HepG2 (cell line): ENCODE measurements around the gene HORMAD2. TPM values are rescaled to one million over a fixed set of nuclear protein-coding genes. Genes with fewer than 3 reads are reported as not detected.

Source experiments
- EHMT2 ChIP-seq: fragments of 200-600 bp; sonication (generic); IDR thresholded peaks from 2 replicates; pipeline ENCODE4 v1.7.0; 2017; ENCODE audit warnings: antibody characterized with exemption, low read depth, low read length, borderline replicate concordance
- EZH2 ChIP-seq: conservative IDR thresholded peaks from 2 replicates; pipeline ENCODE4 v1.6.1; 2012; ENCODE audit warnings: mild to moderate bottlenecking, low read depth, low read length, moderate library complexity
- HMG20B ChIP-seq: conservative IDR thresholded peaks from 2 replicates; pipeline ENCODE4 v1.6.1; 2016; ENCODE audit warnings: missing genetic modification reagents, missing compliant biosample characterization
- MED8 ChIP-seq: sonication (generic); formaldehyde crosslinking; IDR thresholded peaks from 2 replicates; pipeline ENCODE4 v1.8.1; 2023; ENCODE audit warnings: mild to moderate bottlenecking, missing genetic modification reagents; ENCODE audit not compliant: insufficient replicate concordance
- MZF1 ChIP-seq: sonication (generic); formaldehyde crosslinking; IDR thresholded peaks from 2 replicates; pipeline ENCODE4 v1.8.1; 2023; ENCODE audit warnings: mild to moderate bottlenecking, missing genetic modification reagents, borderline replicate concordance
- NFE2 ChIP-seq: sonication (generic); formaldehyde crosslinking; IDR thresholded peaks from 2 replicates; pipeline ENCODE4 v1.4.0; 2020; ENCODE audit warnings: missing genetic modification reagents
- NFKB2 ChIP-seq: sonication (generic); formaldehyde crosslinking; IDR thresholded peaks from 2 replicates; pipeline ENCODE4 v1.4.0; 2020; ENCODE audit warnings: missing genetic modification reagents, borderline replicate concordance
- RARG ChIP-seq: sonication (generic); formaldehyde crosslinking; IDR thresholded peaks from 2 replicates; pipeline ENCODE4 v1.4.0; 2020; ENCODE audit warnings: low read depth, mild to moderate bottlenecking, missing genetic modification reagents
- THYN1 ChIP-seq: sonication (generic); formaldehyde crosslinking; IDR thresholded peaks from 2 replicates; pipeline ENCODE4 v1.8.1; 2023; ENCODE audit warnings: low read depth, mild to moderate bottlenecking, moderate library complexity, missing genetic modification reagents, borderline replicate concordance
- TRAFD1 ChIP-seq: sonication (generic); formaldehyde crosslinking; IDR thresholded peaks from 2 replicates; pipeline ENCODE4 v1.5.1; 2020; ENCODE audit warnings: missing genetic modification reagents, mild to moderate bottlenecking, borderline replicate concordance
- ZBTB10 ChIP-seq: sonication (generic); formaldehyde crosslinking; IDR thresholded peaks from 2 replicates; pipeline ENCODE4 v1.4.0; 2020; ENCODE audit warnings: missing genetic modification reagents, borderline replicate concordance
- ZIK1 ChIP-seq: sonication (generic); formaldehyde crosslinking; IDR thresholded peaks from 2 replicates; pipeline ENCODE4 v1.5.0; 2020; ENCODE audit warnings: mild to moderate bottlenecking, low read depth, missing genetic modification reagents, borderline replicate concordance
- ZKSCAN1 ChIP-seq: fragments of 150-350 bp; IDR thresholded peaks from 2 replicates; pipeline ENCODE4 v1.6.1; 2014; ENCODE audit warnings: low read length
- ZNF160 ChIP-seq: sonication (generic); formaldehyde crosslinking; IDR thresholded peaks from 2 replicates; pipeline ENCODE4 v1.8.0; 2022; ENCODE audit warnings: mild to moderate bottlenecking, inconsistent platforms, missing genetic modification reagents
- ZNF263 ChIP-seq: sonication (generic); formaldehyde crosslinking; IDR thresholded peaks from 2 replicates; pipeline ENCODE4 v1.4.0; 2020; ENCODE audit warnings: missing genetic modification reagents
- ZNF282 ChIP-seq: fragments of 450-650 bp; IDR thresholded peaks from 2 replicates; pipeline ENCODE4 v1.6.1; 2018; ENCODE audit not compliant: partially characterized antibody
- ZNF3 ChIP-seq: IDR thresholded peaks from 2 replicates; pipeline ENCODE4 v1.7.0; 2017; ENCODE audit warnings: inconsistent platforms
- ZNF333 ChIP-seq: sonication (generic); formaldehyde crosslinking; IDR thresholded peaks from 2 replicates; pipeline ENCODE4 v1.4.0; 2020; ENCODE audit warnings: mild to moderate bottlenecking, missing genetic modification reagents, borderline replicate concordance
- ZNF33A ChIP-seq: sonication (generic); formaldehyde crosslinking; IDR thresholded peaks from 2 replicates; pipeline ENCODE4 v1.5.1; 2020; ENCODE audit warnings: missing genetic modification reagents, mild to moderate bottlenecking, moderate library complexity, borderline replicate concordance
- ZNF367 ChIP-seq: sonication (generic); formaldehyde crosslinking; IDR thresholded peaks from 2 replicates; pipeline ENCODE4 v1.4.0; 2020; ENCODE audit warnings: missing genetic modification reagents, borderline replicate concordance
- ZNF430 ChIP-seq: sonication (generic); formaldehyde crosslinking; IDR thresholded peaks from 2 replicates; pipeline ENCODE4 v1.9.0; 2021; ENCODE audit warnings: mild to moderate bottlenecking, missing genetic modification reagents
- ZNF7 ChIP-seq: IDR thresholded peaks from 2 replicates; pipeline ENCODE4 v1.6.1; 2016; ENCODE audit warnings: missing biosample characterization, missing genetic modification reagents
- ZNF816 ChIP-seq: sonication (generic); formaldehyde crosslinking; IDR thresholded peaks from 2 replicates; pipeline ENCODE4 v1.8.0; 2022; ENCODE audit warnings: missing genetic modification reagents, mild to moderate bottlenecking, borderline replicate concordance
- ZSCAN12 ChIP-seq: sonication (generic); formaldehyde crosslinking; IDR thresholded peaks from 2 replicates; pipeline ENCODE4 v1.9.0; 2021; ENCODE audit warnings: mild to moderate bottlenecking, missing genetic modification reagents
- polyA plus RNA-seq, 8 experiments: library from polyadenylated mRNA; depleted of rRNA in 3 of 8; stranded (reverse) in 7 of 8; unstranded in 1 of 8; fragments of >200 nt; fragmentation: Illumina TruSeq in 4 of 8; extraction: Trizol in 4 of 8; gene quantifications; 2 replicates each; pipeline versions ENCODE4 v1.2.1 to v1.2.3, GENCODE V29; 2011 to 2016; ENCODE audit warnings: low read depth in 4 of 8, missing spikeins in 1 of 8, mixed read lengths in 1 of 8; ENCODE audit not compliant: insufficient read depth in 1 of 8
- total RNA-seq, 5 experiments: library from RNA; depleted of rRNA; stranded (reverse); fragments of >200 nt; fragmentation: Illumina TruSeq; extraction: Trizol; gene quantifications; 2 replicates each; pipeline ENCODE4 v1.2.3, GENCODE V29; 2016; ENCODE audit warnings: low read depth in 1 of 5
- TF ChIP-seq, protein P1 (sequence below): sonication (generic); formaldehyde crosslinking; IDR thresholded peaks from 2 replicates; pipeline ENCODE4 v1.4.0; 2020; ENCODE audit warnings: missing genetic modification reagents
- TF ChIP-seq, protein P2 (sequence below): fragments of 450-650 bp; IDR thresholded peaks from 2 replicates; pipeline ENCODE4 v1.6.1; 2017

The HORMAD2 gene
- total and polyA plus RNA-seq, 2 of the 13 experiments (the other 11 are each of a cell fraction or from before 2014, with no cell fraction given): not detected

DNA sequence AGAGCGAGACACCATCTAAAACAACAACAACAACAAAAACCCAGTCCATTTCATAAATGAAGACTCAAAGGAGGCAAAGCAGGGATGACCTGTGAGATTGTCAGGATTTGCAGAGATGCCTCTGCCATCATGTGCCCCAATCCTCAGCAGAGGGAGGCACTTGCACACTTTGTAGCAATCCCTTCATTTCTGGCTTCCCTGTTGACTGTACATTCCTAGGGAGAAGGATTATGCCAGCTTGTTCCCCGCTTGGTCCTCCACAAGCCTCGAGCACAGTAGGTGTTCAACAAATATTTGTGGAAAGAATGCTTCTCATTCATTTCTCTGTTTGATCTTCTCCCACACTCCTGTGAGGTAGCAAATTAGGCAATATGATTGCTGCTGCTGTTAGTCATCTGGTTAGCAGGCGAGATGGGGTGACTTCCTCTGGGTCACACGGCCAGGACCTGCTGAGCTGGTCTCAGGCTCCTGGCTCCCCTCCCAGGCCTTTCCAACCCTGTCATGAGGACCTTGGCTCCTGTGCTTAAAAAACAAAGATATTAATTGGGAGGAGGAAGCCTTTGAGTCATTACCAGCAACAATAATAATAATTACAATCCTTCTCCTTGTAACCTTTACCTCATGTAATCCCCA, 132.2 kb downstream of the HORMAD2 start (continued):
- TF ChIP-seq RARG (no peak), HMG20B (CRISPR knock-in tag) (peak; percentile 86), ZNF282 (no peak), ZNF3 (CRISPR knock-in tag) (peak; percentile 43; the same call in 1 of the 2 replicates), ZNF7 (CRISPR knock-in tag) (no peak), ZNF33A (CRISPR knock-in tag) (no peak), ZNF816 (no peak), ZSCAN12 (CRISPR knock-in tag) (no peak), ZNF430 (CRISPR knock-in tag) (peak; percentile 74; the same call in 1 of the 2 replicates), ZNF160 (no peak), NFKB2 (CRISPR knock-in tag) (no peak), ZNF333 (CRISPR knock-in tag) (no peak), ZBTB10 (CRISPR knock-in tag) (peak; percentile 62; the same call in 1 of the 2 replicates), ZIK1 (CRISPR knock-in tag) (no peak), THYN1 (CRISPR knock-in tag) (no peak), ZKSCAN1 (peak; percentile 100), NFE2 (CRISPR knock-in tag) (no peak), TRAFD1 (CRISPR knock-in tag) (no peak), ZNF367 (CRISPR knock-in tag) (no peak), EZH2 (no peak), ZNF263 (CRISPR knock-in tag) (peak; percentile 72), EHMT2 (no peak), MED8 (CRISPR knock-in tag) (no peak), MZF1 (CRISPR knock-in tag) (no peak)
- TF ChIP-seq, protein P1, sequence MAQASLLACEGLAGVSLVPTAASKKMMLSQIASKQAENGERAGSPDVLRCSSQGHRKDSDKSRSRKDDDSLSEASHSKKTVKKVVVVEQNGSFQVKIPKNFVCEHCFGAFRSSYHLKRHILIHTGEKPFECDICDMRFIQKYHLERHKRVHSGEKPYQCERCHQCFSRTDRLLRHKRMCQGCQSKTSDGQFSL (CRISPR knock-in tag): no peak
- TF ChIP-seq, protein P2, sequence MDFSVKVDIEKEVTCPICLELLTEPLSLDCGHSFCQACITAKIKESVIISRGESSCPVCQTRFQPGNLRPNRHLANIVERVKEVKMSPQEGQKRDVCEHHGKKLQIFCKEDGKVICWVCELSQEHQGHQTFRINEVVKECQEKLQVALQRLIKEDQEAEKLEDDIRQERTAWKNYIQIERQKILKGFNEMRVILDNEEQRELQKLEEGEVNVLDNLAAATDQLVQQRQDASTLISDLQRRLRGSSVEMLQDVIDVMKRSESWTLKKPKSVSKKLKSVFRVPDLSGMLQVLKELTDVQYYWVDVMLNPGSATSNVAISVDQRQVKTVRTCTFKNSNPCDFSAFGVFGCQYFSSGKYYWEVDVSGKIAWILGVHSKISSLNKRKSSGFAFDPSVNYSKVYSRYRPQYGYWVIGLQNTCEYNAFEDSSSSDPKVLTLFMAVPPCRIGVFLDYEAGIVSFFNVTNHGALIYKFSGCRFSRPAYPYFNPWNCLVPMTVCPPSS: no peak
